ENCODE data around the gene RHEBL1.

The RHEBL1 gene

DNA sequence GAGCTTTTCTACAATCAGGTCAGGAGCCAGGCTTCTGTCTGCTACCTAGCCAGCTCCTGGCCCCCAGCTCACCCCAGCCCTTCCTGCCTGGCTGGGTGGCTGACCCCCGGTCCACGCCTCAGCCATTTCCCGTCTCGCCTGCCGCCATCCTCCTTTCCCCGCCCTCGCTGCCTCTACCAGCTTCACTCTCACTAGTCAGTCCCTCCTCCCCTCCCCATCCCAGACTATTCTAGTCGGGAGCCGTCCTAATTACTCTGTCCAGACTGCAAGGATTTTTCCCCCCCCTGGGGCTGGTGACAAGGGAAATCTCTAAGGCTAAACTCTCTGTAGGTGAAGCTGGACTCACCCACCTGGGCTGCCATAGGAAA lies 24.0 kb upstream of the RHEBL1 start:
- TF ChIP-seq CTCF (IDR thresholded peaks at IDR 0.05; ENCODE audit: low read depth, low read length, missing control alignments) = no peak
- DNase-seq (ENCODE audit: low read depth) = no peak
- no peak overlapping the region for H3K4me3 ChIP-seq (ENCODE audit: low read depth, low read length)

DNA sequence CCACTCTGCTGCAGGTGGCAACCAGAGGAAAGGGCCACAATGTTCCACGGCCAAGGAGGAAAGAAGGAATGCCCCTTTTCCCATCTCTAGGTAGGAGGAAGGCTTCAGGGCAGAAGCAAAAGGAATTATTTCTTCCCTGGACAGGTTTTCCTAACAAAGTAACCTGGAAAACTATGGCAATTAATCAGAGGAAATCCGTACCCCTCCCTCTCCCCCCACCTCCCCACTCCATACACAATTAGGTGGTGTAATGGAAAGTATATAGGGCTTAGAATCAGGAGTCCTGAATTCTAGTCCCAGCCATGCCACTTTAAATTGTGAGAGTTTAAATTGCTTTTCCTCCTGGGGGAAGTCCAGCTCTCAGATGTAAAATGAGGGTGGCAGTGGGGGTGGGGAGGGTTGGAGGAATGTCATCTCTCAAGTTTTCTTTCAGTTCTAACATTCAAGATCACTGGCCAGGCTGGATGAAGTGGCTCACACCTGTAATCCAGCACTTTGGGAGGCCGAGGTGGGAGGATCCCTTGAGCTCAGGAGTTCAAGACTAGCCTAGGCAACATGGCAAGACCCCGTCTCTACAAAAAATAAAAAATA lies 23.1 kb upstream of the RHEBL1 start:
- no peak for DNase-seq (ENCODE audit: low read depth)
- TF ChIP-seq CTCF (IDR thresholded peaks at IDR 0.05; ENCODE audit: low read depth, low read length, missing control alignments) = no peak
- no peak overlapping the region for H3K4me3 ChIP-seq (ENCODE audit: low read depth, low read length)

- TF ChIP-seq CTCF (IDR thresholded peaks at IDR 0.05; ENCODE audit: low read depth, low read length, missing control alignments) = peak; percentile 64
- no peak overlapping the region for H3K4me3 ChIP-seq (ENCODE audit: low read depth, low read length)
- DNase-seq (ENCODE audit: low read depth) = no peak
Measured at GRCh38 chr12:49092086-49092815, 22.5 kb upstream of the RHEBL1 start.

DNA sequence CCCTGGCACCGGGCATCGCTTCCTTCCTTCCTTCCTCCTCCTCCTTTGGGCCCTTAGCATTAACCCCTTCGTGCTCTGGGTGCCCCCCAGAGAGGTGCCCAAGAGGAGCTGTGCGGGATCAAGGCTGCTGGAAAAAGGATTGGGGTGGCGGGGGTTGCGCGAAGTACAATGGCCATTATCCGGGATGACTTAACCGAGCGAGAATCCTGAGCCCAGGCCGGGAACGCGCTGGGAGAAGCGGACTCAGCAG lies 22.0 kb upstream of the RHEBL1 start:
- no peak for TF ChIP-seq CTCF (IDR thresholded peaks at IDR 0.05; ENCODE audit: low read depth, low read length, missing control alignments)
- DNase-seq (ENCODE audit: low read depth) = no peak
- no peak overlapping the region for H3K4me3 ChIP-seq (ENCODE audit: low read depth, low read length)

GRCh38 chr12:49091056-49091835 lies 21.5 kb upstream of the RHEBL1 start:
- no peak for TF ChIP-seq CTCF (IDR thresholded peaks at IDR 0.05; ENCODE audit: low read depth, low read length, missing control alignments)
- DNase-seq (ENCODE audit: low read depth) = no peak
- no peak overlapping the region for H3K4me3 ChIP-seq (ENCODE audit: low read depth, low read length)

DNA sequence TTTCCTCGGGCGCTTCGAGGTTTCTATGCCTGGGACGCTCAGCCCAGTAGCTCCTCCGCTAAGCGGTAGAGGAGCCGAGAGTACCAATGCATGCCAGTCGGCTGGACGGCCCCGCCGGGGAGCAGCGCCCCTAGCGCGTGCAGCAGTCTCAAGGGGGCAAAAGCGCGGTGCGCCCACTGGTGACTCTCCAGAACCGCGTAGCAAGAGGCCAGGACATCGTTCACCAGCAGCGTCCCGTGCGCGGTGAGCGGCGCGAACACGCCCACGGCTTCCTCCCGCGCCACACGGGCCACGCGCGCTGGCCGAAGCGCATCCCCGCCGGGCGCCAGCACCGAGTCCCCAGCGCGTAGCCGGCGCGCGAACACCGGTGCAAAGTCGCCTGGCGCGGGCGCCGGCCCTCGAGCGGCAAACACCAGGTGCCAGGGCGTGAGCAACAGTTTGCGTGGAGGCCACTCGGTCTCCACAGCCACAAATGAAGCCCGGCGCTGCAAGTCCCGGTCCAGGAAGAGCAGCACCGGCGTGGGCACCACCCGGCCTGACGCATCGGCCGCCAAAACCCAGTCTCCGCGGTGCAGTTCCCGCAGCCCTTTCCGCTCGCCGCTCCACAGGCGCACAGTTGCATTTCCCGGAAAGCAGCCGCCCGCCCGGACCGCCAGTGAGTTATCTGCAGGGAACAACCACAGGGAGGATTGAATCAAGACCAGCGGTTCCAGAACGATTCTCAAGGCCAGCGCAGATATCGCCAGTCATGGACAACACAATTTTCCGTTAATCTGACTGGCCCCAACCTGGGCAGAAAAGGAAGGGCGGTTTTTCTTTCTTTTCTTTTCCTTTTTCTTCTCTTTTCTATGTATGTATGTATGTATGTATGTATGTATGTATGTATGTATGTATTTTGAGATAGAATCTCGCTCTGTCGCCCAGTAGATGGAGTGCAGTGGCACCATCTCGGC lies 20.3 kb upstream of the RHEBL1 start:
- peak; percentile 44 for TF ChIP-seq CTCF (IDR thresholded peaks at IDR 0.05; ENCODE audit: low read depth, low read length, missing control alignments)
- no peak for DNase-seq (ENCODE audit: low read depth)
- peak overlapping the region; percentile 42 for H3K4me3 ChIP-seq (ENCODE audit: low read depth, low read length)

Data from GM12864 (cell line).